ENCODE results near the gene SPHK2. TPM values are rescaled to one million over a fixed set of nuclear protein-coding genes. Genes with fewer than 3 reads are reported as not detected.

Gene SPHK2
- total RNA-seq: 100 to 1,000 TPM in 1 of 2 donors, 10 to 100 TPM in 1; 99.5 to 114 TPM
- 31.4 TPM for polyA plus RNA-seq (2013, experiment 1 of 2)
- 30.6 TPM for polyA plus RNA-seq (2013, experiment 2 of 2)
- long read RNA-seq, experiment 1, partial matches to known transcripts: 26 of 32 reads
- long read RNA-seq, experiment 1, other reads (novel, unspliced or antisense): 2 of 32 reads
- long read RNA-seq, experiment 2, transcript SPHK2-206 (7 exons, 2,866 nt): minor isoform, 6 of 99 reads
- long read RNA-seq, experiment 2, transcript SPHK2-210 (6 exons, 2,683 nt): major isoform, 40 of 99 reads
- long read RNA-seq, experiment 2, partial matches to known transcripts: 17 of 99 reads
- long read RNA-seq, experiment 2, other reads (novel, unspliced or antisense): 32 of 99 reads
- long read RNA-seq, experiment 3, transcript SPHK2-206 (7 exons, 2,866 nt): major isoform, 5 of 47 reads
- long read RNA-seq, experiment 3, transcript SPHK2-201 (7 exons, 2,963 nt): major isoform, 5 of 47 reads
- long read RNA-seq, experiment 3, partial matches to known transcripts: 7 of 47 reads
- long read RNA-seq, experiment 3, other reads (novel, unspliced or antisense): 25 of 47 reads
- long read RNA-seq, experiment 4, partial matches to known transcripts: 6 of 19 reads
- long read RNA-seq, experiment 4, other reads (novel, unspliced or antisense): 12 of 19 reads

GRCh38 chr19:48618916-48619691 is at the start of gene SPHK2, which contains the start of gene RPL18:
Gene SPHK2, plus strand, starts transcription at chr19:48619506. Its CDS starts 1,009 bp downstream, at chr19:48620515.
Gene RPL18, minus strand, starts transcription at chr19:48619178. Its CDS starts 35 bp downstream, at chr19:48619143.
- Mint-ChIP-seq H3K4me1 (peaks cover 33% of the 10 kb centered on the region), H3K4me3 (peak within 1 kb of the TSS; percentile 99), H3K27ac (peak within 1 kb of the TSS; percentile 97), H3K27me3 (ENCODE audit: insufficient read depth) (no peaks in the 10 kb centered on the region), H3K36me3 (ENCODE audit: low read depth) (peaks cover 32% of the 10 kb centered on the region), H3K9me3 (no peaks in the 10 kb centered on the region)
- Histone ChIP-seq H3K4me3 (ENCODE audit: low read length) (peak within 1 kb of the TSS; percentile 100), H3K4me1 (ENCODE audit: control insufficient read depth, insufficient read depth, low read length) (peaks cover 27% of the 10 kb centered on the region), H3K27ac (ENCODE audit: low read depth, low read length) (peak within 1 kb of the TSS; percentile 95), H3K27me3 (ENCODE audit: control insufficient read depth, insufficient read depth, low read length, poor library complexity, severe bottlenecking) (no peaks in the 10 kb centered on the region), H3K36me3 (ENCODE audit: control insufficient read depth, insufficient read depth, low read length) (peaks cover 29% of the 10 kb centered on the region), H3K9me3 (ENCODE audit: control insufficient read depth, low read length) (no peaks in the 10 kb centered on the region), H3K9ac (ENCODE audit: extremely low read depth, low read length, poor library complexity, severe bottlenecking) (peak within 1 kb of the TSS; percentile 100)
- 0% methylated on average over 67 to 69 of the region's 69 CpGs for WGBS, 2 experiments (ENCODE audit: insufficient coverage in 1 of 2, insufficient read length in 1 of 2)
- TF ChIP-seq CTCF (conservative IDR thresholded peaks at IDR 0.05): no peak
- peak; percentile 99 for DNase-seq

- H3K27me3 Mint-ChIP-seq (ENCODE audit: insufficient read depth): peaks cover 17% of the 10 kb centered on the region
- H3K27ac Mint-ChIP-seq: no peak overlapping the region
- WGBS, 2 experiments (ENCODE audit: insufficient coverage in 1 of 2, insufficient read length in 1 of 2): 80 to 87% methylated on average over 10 to 11 of the region's 11 CpGs
- no peaks in the 10 kb centered on the region for H3K36me3 Mint-ChIP-seq (ENCODE audit: low read depth)
- TF ChIP-seq CTCF (conservative IDR thresholded peaks at IDR 0.05): no peak
- Histone ChIP-seq H3K27me3 (ENCODE audit: control insufficient read depth, insufficient read depth, low read length, poor library complexity, severe bottlenecking) (no peaks in the 10 kb centered on the region), H3K27ac (ENCODE audit: low read depth, low read length) (no peak overlapping the region), H3K36me3 (ENCODE audit: control insufficient read depth, insufficient read depth, low read length) (no peaks in the 10 kb centered on the region), H3K4me1 (ENCODE audit: control insufficient read depth, insufficient read depth, low read length) (no peaks in the 10 kb centered on the region), H3K4me3 (ENCODE audit: low read length) (no peak overlapping the region), H3K9me3 (ENCODE audit: control insufficient read depth, low read length) (no peaks in the 10 kb centered on the region), H3K9ac (ENCODE audit: extremely low read depth, low read length, poor library complexity, severe bottlenecking) (no peak overlapping the region)
- H3K4me1 Mint-ChIP-seq: peaks cover 24% of the 10 kb centered on the region
- H3K4me3 Mint-ChIP-seq: no peak overlapping the region
- no peaks in the 10 kb centered on the region for H3K9me3 Mint-ChIP-seq
- no peak for DNase-seq
Observed at GRCh38 chr19:48569814-48570213, 49.5 kb upstream of the SPHK2 start.

All from endodermal cell (in vitro differentiated cells).